HepG2 (cell line): Measurements from ENCODE around the gene SUSD6. TPM values are rescaled to one million over a fixed set of nuclear protein-coding genes. Genes with fewer than 3 reads are reported as not detected.
A peak's percentile ranks its signal among the peaks of the same experiment; 100 is the strongest.

Experiments
- ATF2 ChIP-seq: sonication (generic); formaldehyde crosslinking; IDR thresholded peaks from 2 replicates; pipeline ENCODE4 v1.4.0; 2020; ENCODE audit warnings: missing genetic modification reagents
- DBP ChIP-seq: sonication (generic); formaldehyde crosslinking; IDR thresholded peaks from 2 replicates; pipeline ENCODE4 v1.4.0; 2020; ENCODE audit warnings: missing genetic modification reagents; ENCODE audit errors: not compliant biosample characterization
- GATAD1 ChIP-seq: IDR thresholded peaks from 2 replicates; pipeline ENCODE4 v1.6.1; 2016; ENCODE audit warnings: missing genetic modification reagents, missing compliant biosample characterization
- GFI1 ChIP-seq: sonication (generic); formaldehyde crosslinking; IDR thresholded peaks from 2 replicates; pipeline ENCODE4 v1.5.0; 2020; ENCODE audit warnings: missing genetic modification reagents, mild to moderate bottlenecking, borderline replicate concordance
- KDM2A ChIP-seq: sonication (generic); formaldehyde crosslinking; IDR thresholded peaks from 2 replicates; pipeline ENCODE4 v1.4.0; 2020; ENCODE audit warnings: low read depth, missing genetic modification reagents, borderline replicate concordance
- KLF16 ChIP-seq, 2 experiments: sonication (generic) in 1 of 2; formaldehyde crosslinking in 1 of 2; IDR thresholded peaks; 2 replicates each; pipeline versions ENCODE4 v1.6.1 to v1.8.0; 2016 to 2023; ENCODE audit warnings: missing genetic modification reagents in 2 of 2, missing compliant biosample characterization in 1 of 2
- MTA3 ChIP-seq: sonication (generic); formaldehyde crosslinking; IDR thresholded peaks from 2 replicates; pipeline ENCODE4 v1.4.0; 2020; ENCODE audit warnings: missing genetic modification reagents
- PREB ChIP-seq: sonication (generic); formaldehyde crosslinking; IDR thresholded peaks from 2 replicates; pipeline ENCODE4 v1.4.0; 2020; ENCODE audit warnings: missing genetic modification reagents
- REPIN1 ChIP-seq: sonication (generic); formaldehyde crosslinking; IDR thresholded peaks from 2 replicates; pipeline ENCODE4 v1.8.0; 2022; ENCODE audit warnings: missing genetic modification reagents, low read depth, mild to moderate bottlenecking, borderline replicate concordance
- SNAPC5 ChIP-seq: sonication (generic); formaldehyde crosslinking; IDR thresholded peaks from 2 replicates; pipeline ENCODE4 v1.8.1; 2023; ENCODE audit warnings: mild to moderate bottlenecking, missing genetic modification reagents, borderline replicate concordance
- ZNF143 ChIP-seq: sonication (generic); formaldehyde crosslinking; IDR thresholded peaks from 2 replicates; pipeline ENCODE4 v1.4.0; 2020; ENCODE audit warnings: missing genetic modification reagents
- ZNF33B ChIP-seq: sonication (generic); formaldehyde crosslinking; IDR thresholded peaks from 2 replicates; pipeline ENCODE4 v1.5.1; 2020; ENCODE audit warnings: mild to moderate bottlenecking, missing genetic modification reagents
- ZNF577 ChIP-seq: sonication (generic); formaldehyde crosslinking; IDR thresholded peaks from 2 replicates; pipeline ENCODE4 v1.4.0; 2020; ENCODE audit warnings: mild to moderate bottlenecking, low read depth, missing genetic modification reagents, borderline replicate concordance
- polyA plus RNA-seq, 8 experiments: library from polyadenylated mRNA; depleted of rRNA in 3 of 8; stranded (reverse) in 7 of 8; unstranded in 1 of 8; fragments of >200 nt; fragmentation: Illumina TruSeq in 4 of 8; extraction: Trizol in 4 of 8; gene quantifications; 2 replicates each; pipeline versions ENCODE4 v1.2.1 to v1.2.3, GENCODE V29; 2011 to 2016; ENCODE audit warnings: low read depth in 4 of 8, missing spikeins in 1 of 8, mixed read lengths in 1 of 8; ENCODE audit not compliant: insufficient read depth in 1 of 8
- total RNA-seq, 5 experiments: library from RNA; depleted of rRNA; stranded (reverse); fragments of >200 nt; fragmentation: Illumina TruSeq; extraction: Trizol; gene quantifications; 2 replicates each; pipeline ENCODE4 v1.2.3, GENCODE V29; 2016; ENCODE audit warnings: low read depth in 1 of 5
- TF ChIP-seq, protein P1 (sequence below): sonication (generic); formaldehyde crosslinking; IDR thresholded peaks from 2 replicates; pipeline ENCODE4 v1.8.1; 2022; ENCODE audit warnings: low read depth, mild to moderate bottlenecking, missing genetic modification reagents

SUSD6 gene
- total and polyA plus RNA-seq, 2 of the 13 experiments (the other 11 are each of a cell fraction or from before 2014, with no cell fraction given): 7.2 to 7.4 TPM

- TF ChIP-seq DBP (CRISPR knock-in tag) (no peak), GFI1 (no peak), KLF16 (CRISPR knock-in tag; IDR thresholded peaks at IDR 0.05) (no peak), ZNF577 (CRISPR knock-in tag) (no peak), ZNF33B (CRISPR knock-in tag) (no peak), REPIN1 (CRISPR knock-in tag) (no peak), PREB (CRISPR knock-in tag) (no peak), MTA3 (CRISPR knock-in tag) (no peak), ZNF143 (no peak), SNAPC5 (no peak), ATF2 (CRISPR knock-in tag) (no peak), GATAD1 (no peak), KDM2A (CRISPR knock-in tag) (0 out of 2 replicates have a peak, but pooled peaks have one; percentile 11)
- TF ChIP-seq, protein P1, sequence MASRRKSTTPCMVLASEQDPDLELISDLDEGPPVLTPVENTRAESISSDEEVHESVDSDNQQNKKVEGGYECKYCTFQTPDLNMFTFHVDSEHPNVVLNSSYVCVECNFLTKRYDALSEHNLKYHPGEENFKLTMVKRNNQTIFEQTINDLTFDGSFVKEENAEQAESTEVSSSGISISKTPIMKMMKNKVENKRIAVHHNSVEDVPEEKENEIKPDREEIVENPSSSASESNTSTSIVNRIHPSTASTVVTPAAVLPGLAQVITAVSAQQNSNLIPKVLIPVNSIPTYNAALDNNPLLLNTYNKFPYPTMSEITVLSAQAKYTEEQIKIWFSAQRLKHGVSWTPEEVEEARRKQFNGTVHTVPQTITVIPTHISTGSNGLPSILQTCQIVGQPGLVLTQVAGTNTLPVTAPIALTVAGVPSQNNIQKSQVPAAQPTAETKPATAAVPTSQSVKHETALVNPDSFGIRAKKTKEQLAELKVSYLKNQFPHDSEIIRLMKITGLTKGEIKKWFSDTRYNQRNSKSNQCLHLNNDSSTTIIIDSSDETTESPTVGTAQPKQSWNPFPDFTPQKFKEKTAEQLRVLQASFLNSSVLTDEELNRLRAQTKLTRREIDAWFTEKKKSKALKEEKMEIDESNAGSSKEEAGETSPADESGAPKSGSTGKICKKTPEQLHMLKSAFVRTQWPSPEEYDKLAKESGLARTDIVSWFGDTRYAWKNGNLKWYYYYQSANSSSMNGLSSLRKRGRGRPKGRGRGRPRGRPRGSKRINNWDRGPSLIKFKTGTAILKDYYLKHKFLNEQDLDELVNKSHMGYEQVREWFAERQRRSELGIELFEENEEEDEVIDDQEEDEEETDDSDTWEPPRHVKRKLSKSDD (CRISPR knock-in tag): no peak
Observed at GRCh38 chr14:69610874-69611171, 573 bp upstream of the SUSD6 start (continued).
